Liver (tissue), 9 donors: ENCODE results near the gene RAB6B. TPM values are rescaled to one million over a fixed set of nuclear protein-coding genes. Genes with fewer than 3 reads are reported as not detected.

Experiments used
- DNase-seq: peaks from one replicate; pipeline ENCODE4 v3.0.0-alpha.2; 2017; ENCODE audit warnings: low spot score
- H3K27ac ChIP-seq, 2 donors: one replicate each; pipeline ENCODE4 v1.7.0; 2013; ENCODE audit warnings: inconsistent platforms in 2 of 2, low read length in 2 of 2, control low read depth in 1 of 2, low read depth in 1 of 2, mild to moderate bottlenecking in 1 of 2
- H3K27me3 ChIP-seq, 4 donors: one replicate each; pipeline versions ENCODE4 v1.6.1 to v1.7.0; 2013; ENCODE audit warnings: low read length in 3 of 4, inconsistent platforms in 1 of 4, mild to moderate bottlenecking in 1 of 4, moderate library complexity in 1 of 4; ENCODE audit not compliant: control insufficient read depth in 4 of 4, insufficient read depth in 4 of 4
- H3K36me3 ChIP-seq, 4 donors: one replicate each; pipeline versions ENCODE4 v1.6.1 to v1.7.0; 2013; ENCODE audit warnings: low read length in 3 of 4, mild to moderate bottlenecking in 3 of 4, low read depth in 1 of 4, moderate library complexity in 1 of 4; ENCODE audit not compliant: control insufficient read depth in 4 of 4, insufficient read depth in 3 of 4
- H3K4me1 ChIP-seq, 4 donors: one replicate each; pipeline versions ENCODE4 v1.6.1 to v1.7.0; 2013; ENCODE audit warnings: low read length in 3 of 4, mild to moderate bottlenecking in 3 of 4, moderate library complexity in 1 of 4; ENCODE audit not compliant: control insufficient read depth in 4 of 4, insufficient read depth in 4 of 4
- H3K4me3 ChIP-seq, 3 donors: one replicate each; pipeline versions ENCODE4 v1.6.1 to v1.7.0; 2013; ENCODE audit warnings: low read length in 3 of 3, control low read depth in 1 of 3, low read depth in 1 of 3, mild to moderate bottlenecking in 1 of 3
- H3K9ac ChIP-seq, 2 donors: one replicate each; pipeline ENCODE4 v1.7.0; 2013; ENCODE audit warnings: low read length in 2 of 2, mild to moderate bottlenecking in 2 of 2, moderate library complexity in 2 of 2, control low read depth in 1 of 2, low read depth in 1 of 2
- H3K9me3 ChIP-seq, 4 donors: one replicate each; pipeline versions ENCODE4 v1.6.1 to v1.7.0; 2013; ENCODE audit warnings: low read length in 3 of 4; ENCODE audit not compliant: control insufficient read depth in 4 of 4
- EGR1 ChIP-seq, 2 donors: IDR thresholded peaks; 2 replicates each; pipeline ENCODE4 v1.6.1; 2016 to 2018; ENCODE audit warnings: antibody characterized with exemption in 2 of 2, low read depth in 2 of 2
- FOXA1 ChIP-seq: IDR thresholded peaks from 2 replicates; pipeline ENCODE4 v1.6.1; 2016; ENCODE audit warnings: antibody characterized with exemption
- FOXA2 ChIP-seq: IDR thresholded peaks from 2 replicates; pipeline ENCODE4 v1.6.1; 2016; ENCODE audit warnings: antibody characterized with exemption
- GABPA ChIP-seq, 2 donors: IDR thresholded peaks in 1 of 2; conservative IDR thresholded peaks in 1 of 2; 2 replicates each; pipeline ENCODE4 v1.6.1; 2016; ENCODE audit warnings: antibody characterized with exemption in 2 of 2, mild to moderate bottlenecking in 1 of 2, moderate library complexity in 1 of 2
- HNF4A ChIP-seq, 2 donors: conservative IDR thresholded peaks; 2 replicates each; pipeline ENCODE4 v1.6.1; 2016; ENCODE audit warnings: antibody characterized with exemption in 2 of 2, mild to moderate bottlenecking in 2 of 2
- HNF4G ChIP-seq: IDR thresholded peaks from 2 replicates; pipeline ENCODE4 v1.6.1; 2016; ENCODE audit warnings: antibody characterized with exemption
- JUND ChIP-seq, 2 donors: IDR thresholded peaks; 2 replicates each; pipeline ENCODE4 v1.6.1; 2016; ENCODE audit warnings: antibody characterized with exemption in 2 of 2
- NR2F2 ChIP-seq: IDR thresholded peaks from 2 replicates; pipeline ENCODE4 v1.6.1; 2016; ENCODE audit warnings: antibody characterized with exemption
- RAD21 ChIP-seq, 2 donors: IDR thresholded peaks; 2 replicates each; pipeline ENCODE4 v1.6.1; 2016; ENCODE audit warnings: antibody characterized with exemption in 2 of 2, mild to moderate bottlenecking in 2 of 2
- RXRA ChIP-seq, 2 donors: IDR thresholded peaks; 2 replicates each; pipeline ENCODE4 v1.6.1; 2017 to 2018; ENCODE audit warnings: antibody characterized with exemption in 2 of 2, mild to moderate bottlenecking in 1 of 2
- SP1 ChIP-seq: IDR thresholded peaks from 2 replicates; pipeline ENCODE4 v1.6.1; 2018; ENCODE audit warnings: antibody characterized with exemption, mild to moderate bottlenecking
- TAF1 ChIP-seq: conservative IDR thresholded peaks from 2 replicates; pipeline ENCODE4 v1.6.1; 2016; ENCODE audit warnings: antibody characterized with exemption, mild to moderate bottlenecking
- YY1 ChIP-seq: IDR thresholded peaks from 2 replicates; pipeline ENCODE4 v1.6.1; 2016; ENCODE audit warnings: antibody characterized with exemption, mild to moderate bottlenecking
- WGBS: extraction: QIAGEN DNeasy Blood & Tissue Kit; methylation state at CpG from one replicate; pipeline ENCODE4 v1.1.7; 2013; 5-methylcytosine and 5-hydroxymethylcytosine counted together
- polyA plus RNA-seq, 2 donors: library from polyadenylated mRNA; stranded (reverse) in 1 of 2; unstranded in 1 of 2; fragments of 200-250 nt in 1 of 2; fragments of >200 nt in 1 of 2; fragmentation: Nextera tagmentation in 1 of 2; extraction: Ambion mirVana in 1 of 2; gene quantifications; one replicate each; pipeline versions ENCODE4 v1.2.1 to v1.2.3, GENCODE V29; 2013 to 2015
- total RNA-seq, 2 donors: library from RNA; depleted of rRNA; stranded (reverse); fragments of >200 nt; gene quantifications; one replicate each; pipeline ENCODE4 v1.2.3, GENCODE V29; 2014
- TF ChIP-seq, protein P1 (sequence below): fragments of 150-350 bp; IDR thresholded peaks from 2 replicates; pipeline ENCODE4 v1.5.1; 2017; ENCODE audit warnings: improper control_type of control experiment, low read depth, low read length; ENCODE audit not compliant: missing input control
- TF ChIP-seq, protein P2 (sequence below): IDR thresholded peaks from 2 replicates; pipeline ENCODE4 v1.6.1; 2016; ENCODE audit warnings: antibody characterized with exemption
- TF ChIP-seq, protein P3 (sequence below): IDR thresholded peaks from 2 replicates; pipeline ENCODE4 v1.6.1; 2016; ENCODE audit warnings: antibody characterized with exemption
- TF ChIP-seq, protein P4 (sequence below): IDR thresholded peaks from 2 replicates; pipeline ENCODE4 v1.6.1; 2016; ENCODE audit warnings: antibody characterized with exemption
- TF ChIP-seq, protein P5 (sequence below): IDR thresholded peaks from 2 replicates; pipeline ENCODE4 v1.6.1; 2016; ENCODE audit warnings: antibody characterized with exemption, mild to moderate bottlenecking
- donor health status: healthy.
- donor health status: healthy.
- donor health status: healthy.
- donor health status: healthy.
- donor health status: healthy.

RAB6B gene
- total and polyA plus RNA-seq, 4 donors, result 0.08 to 2.8 (median 0.28) TPM

DNA sequence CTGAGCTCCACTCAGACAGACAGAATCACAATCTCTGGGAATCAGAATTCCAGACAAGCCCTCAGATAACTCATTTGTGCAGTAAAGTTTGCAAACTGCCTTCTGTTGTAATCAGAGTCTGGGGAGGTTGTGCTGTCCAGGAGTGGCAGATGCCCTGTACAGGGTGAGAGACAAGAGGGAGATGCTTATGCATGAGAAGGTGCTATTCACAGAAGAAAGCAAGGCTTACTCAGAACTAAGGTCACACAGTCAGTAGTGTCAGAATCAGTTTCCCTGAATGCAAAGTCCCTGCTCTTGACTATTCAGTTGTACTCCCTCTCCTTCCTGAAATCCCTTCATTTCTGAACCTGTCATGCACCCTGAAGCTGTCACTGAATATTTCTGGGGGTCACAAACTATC lies 46.3 kb downstream of the RAB6B start (continued):
- TF ChIP-seq, protein P1, sequence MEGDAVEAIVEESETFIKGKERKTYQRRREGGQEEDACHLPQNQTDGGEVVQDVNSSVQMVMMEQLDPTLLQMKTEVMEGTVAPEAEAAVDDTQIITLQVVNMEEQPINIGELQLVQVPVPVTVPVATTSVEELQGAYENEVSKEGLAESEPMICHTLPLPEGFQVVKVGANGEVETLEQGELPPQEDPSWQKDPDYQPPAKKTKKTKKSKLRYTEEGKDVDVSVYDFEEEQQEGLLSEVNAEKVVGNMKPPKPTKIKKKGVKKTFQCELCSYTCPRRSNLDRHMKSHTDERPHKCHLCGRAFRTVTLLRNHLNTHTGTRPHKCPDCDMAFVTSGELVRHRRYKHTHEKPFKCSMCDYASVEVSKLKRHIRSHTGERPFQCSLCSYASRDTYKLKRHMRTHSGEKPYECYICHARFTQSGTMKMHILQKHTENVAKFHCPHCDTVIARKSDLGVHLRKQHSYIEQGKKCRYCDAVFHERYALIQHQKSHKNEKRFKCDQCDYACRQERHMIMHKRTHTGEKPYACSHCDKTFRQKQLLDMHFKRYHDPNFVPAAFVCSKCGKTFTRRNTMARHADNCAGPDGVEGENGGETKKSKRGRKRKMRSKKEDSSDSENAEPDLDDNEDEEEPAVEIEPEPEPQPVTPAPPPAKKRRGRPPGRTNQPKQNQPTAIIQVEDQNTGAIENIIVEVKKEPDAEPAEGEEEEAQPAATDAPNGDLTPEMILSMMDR, result no peak

DNA sequence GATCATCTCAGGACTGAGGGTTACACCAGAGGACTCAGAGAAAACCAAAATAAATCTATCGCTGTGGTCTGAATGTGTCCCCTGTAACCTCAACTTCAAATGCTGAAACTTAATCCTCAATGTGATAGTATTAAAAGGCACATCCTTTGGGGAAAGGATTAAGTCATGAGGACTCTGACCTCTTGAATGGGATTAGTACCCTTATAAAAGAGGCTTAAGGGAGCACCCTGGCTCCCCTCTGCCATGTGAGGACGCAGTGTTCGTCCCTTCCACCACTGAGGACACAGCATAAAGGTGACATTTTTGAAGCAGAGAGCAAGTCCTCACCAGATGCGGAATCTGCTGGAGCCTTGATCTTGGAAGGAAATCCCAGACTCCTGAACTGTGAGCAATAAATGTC lies 50.6 kb downstream of the RAB6B start:
- Histone ChIP-seq H3K36me3 (no peaks in the 10 kb centered on the region), H3K9me3 (peaks cover 0 to 2% (median 1%) of the 10 kb centered on the region in 4 donors), H3K4me1 (no peaks in the 10 kb centered on the region), H3K4me3 (no peak overlapping the region), H3K9ac (no peak overlapping the region), H3K27ac (no peak overlapping the region), H3K27me3 (no peaks in the 10 kb centered on the region)
- no peak for DNase-seq
- TF ChIP-seq, protein P2, sequence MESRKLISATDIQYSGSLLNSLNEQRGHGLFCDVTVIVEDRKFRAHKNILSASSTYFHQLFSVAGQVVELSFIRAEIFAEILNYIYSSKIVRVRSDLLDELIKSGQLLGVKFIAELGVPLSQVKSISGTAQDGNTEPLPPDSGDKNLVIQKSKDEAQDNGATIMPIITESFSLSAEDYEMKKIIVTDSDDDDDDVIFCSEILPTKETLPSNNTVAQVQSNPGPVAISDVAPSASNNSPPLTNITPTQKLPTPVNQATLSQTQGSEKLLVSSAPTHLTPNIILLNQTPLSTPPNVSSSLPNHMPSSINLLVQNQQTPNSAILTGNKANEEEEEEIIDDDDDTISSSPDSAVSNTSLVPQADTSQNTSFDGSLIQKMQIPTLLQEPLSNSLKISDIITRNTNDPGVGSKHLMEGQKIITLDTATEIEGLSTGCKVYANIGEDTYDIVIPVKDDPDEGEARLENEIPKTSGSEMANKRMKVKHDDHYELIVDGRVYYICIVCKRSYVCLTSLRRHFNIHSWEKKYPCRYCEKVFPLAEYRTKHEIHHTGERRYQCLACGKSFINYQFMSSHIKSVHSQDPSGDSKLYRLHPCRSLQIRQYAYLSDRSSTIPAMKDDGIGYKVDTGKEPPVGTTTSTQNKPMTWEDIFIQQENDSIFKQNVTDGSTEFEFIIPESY, result no peak
- TF ChIP-seq, protein P1, result no peak
- no peak for TF ChIP-seq SP1
- TF ChIP-seq EGR1 (IDR thresholded peaks at IDR 0.05; ENCODE audit: low read depth in 2 of 2), result no peak
- TF ChIP-seq, protein P3, sequence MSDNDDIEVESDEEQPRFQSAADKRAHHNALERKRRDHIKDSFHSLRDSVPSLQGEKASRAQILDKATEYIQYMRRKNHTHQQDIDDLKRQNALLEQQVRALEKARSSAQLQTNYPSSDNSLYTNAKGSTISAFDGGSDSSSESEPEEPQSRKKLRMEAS, result no peak
- TF ChIP-seq, protein P4, sequence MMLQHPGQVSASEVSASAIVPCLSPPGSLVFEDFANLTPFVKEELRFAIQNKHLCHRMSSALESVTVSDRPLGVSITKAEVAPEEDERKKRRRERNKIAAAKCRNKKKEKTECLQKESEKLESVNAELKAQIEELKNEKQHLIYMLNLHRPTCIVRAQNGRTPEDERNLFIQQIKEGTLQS, result no peak
- no peak for TF ChIP-seq FOXA1
- TF ChIP-seq JUND (IDR thresholded peaks at IDR 0.05), result no peak
- no peak for TF ChIP-seq FOXA2
- TF ChIP-seq HNF4A (conservative IDR thresholded peaks at IDR 0.05), result no peak
- TF ChIP-seq TAF1, result no peak
- no peak for TF ChIP-seq NR2F2
- TF ChIP-seq RAD21 (IDR thresholded peaks at IDR 0.05), result no peak
- no peak for TF ChIP-seq RXRA (IDR thresholded peaks at IDR 0.05)
- no peak for TF ChIP-seq HNF4G
- TF ChIP-seq GABPA (IDR thresholded peaks at IDR 0.05 in 1 of 2, conservative IDR thresholded peaks at IDR 0.05 in 1 of 2), result no peak
- TF ChIP-seq YY1, result no peak
- TF ChIP-seq, protein P5, sequence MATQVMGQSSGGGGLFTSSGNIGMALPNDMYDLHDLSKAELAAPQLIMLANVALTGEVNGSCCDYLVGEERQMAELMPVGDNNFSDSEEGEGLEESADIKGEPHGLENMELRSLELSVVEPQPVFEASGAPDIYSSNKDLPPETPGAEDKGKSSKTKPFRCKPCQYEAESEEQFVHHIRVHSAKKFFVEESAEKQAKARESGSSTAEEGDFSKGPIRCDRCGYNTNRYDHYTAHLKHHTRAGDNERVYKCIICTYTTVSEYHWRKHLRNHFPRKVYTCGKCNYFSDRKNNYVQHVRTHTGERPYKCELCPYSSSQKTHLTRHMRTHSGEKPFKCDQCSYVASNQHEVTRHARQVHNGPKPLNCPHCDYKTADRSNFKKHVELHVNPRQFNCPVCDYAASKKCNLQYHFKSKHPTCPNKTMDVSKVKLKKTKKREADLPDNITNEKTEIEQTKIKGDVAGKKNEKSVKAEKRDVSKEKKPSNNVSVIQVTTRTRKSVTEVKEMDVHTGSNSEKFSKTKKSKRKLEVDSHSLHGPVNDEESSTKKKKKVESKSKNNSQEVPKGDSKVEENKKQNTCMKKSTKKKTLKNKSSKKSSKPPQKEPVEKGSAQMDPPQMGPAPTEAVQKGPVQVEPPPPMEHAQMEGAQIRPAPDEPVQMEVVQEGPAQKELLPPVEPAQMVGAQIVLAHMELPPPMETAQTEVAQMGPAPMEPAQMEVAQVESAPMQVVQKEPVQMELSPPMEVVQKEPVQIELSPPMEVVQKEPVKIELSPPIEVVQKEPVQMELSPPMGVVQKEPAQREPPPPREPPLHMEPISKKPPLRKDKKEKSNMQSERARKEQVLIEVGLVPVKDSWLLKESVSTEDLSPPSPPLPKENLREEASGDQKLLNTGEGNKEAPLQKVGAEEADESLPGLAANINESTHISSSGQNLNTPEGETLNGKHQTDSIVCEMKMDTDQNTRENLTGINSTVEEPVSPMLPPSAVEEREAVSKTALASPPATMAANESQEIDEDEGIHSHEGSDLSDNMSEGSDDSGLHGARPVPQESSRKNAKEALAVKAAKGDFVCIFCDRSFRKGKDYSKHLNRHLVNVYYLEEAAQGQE, result no peak
- WGBS, result 93% methylated on average over 4 of the region's 4 CpGs
